ENCODE results near the gene EEF2K. TPM values are rescaled to one million over a fixed set of nuclear protein-coding genes. Genes with fewer than 3 reads are reported as not detected.

Gene EEF2K
- total RNA-seq, 1 donor from 2014 or later = 22.5 TPM

GRCh38 chr16:22264786-22265185, 58.7 kb downstream of the EEF2K start:
- Mint-ChIP-seq H3K4me1 (ENCODE audit: unreplicated experiment) (no peaks in the 10 kb centered on the region), H3K4me3 (no peak overlapping the region), H3K27ac (no peak overlapping the region), H3K36me3 (peaks cover 7% of the 10 kb centered on the region), H3K9me3 (no peaks in the 10 kb centered on the region), H3K27me3 (no peaks in the 10 kb centered on the region)
- DNase-seq (ENCODE audit: extremely low spot score, unreplicated experiment) = no peak
- no peak for TF ChIP-seq CTCF (conservative IDR thresholded peaks at IDR 0.05)

- Mint-ChIP-seq H3K4me3 (no peak overlapping the region), H3K4me1 (ENCODE audit: unreplicated experiment) (no peaks in the 10 kb centered on the region), H3K27ac (no peak overlapping the region), H3K9me3 (no peaks in the 10 kb centered on the region), H3K36me3 (peaks cover 7% of the 10 kb centered on the region), H3K27me3 (no peaks in the 10 kb centered on the region)
- TF ChIP-seq CTCF (conservative IDR thresholded peaks at IDR 0.05) = no peak
- DNase-seq (ENCODE audit: extremely low spot score, unreplicated experiment) = no peak
Measured at GRCh38 chr16:22265351-22265750, 59.3 kb downstream of the EEF2K start.

- H3K36me3 Mint-ChIP-seq = peaks cover 8% of the 10 kb centered on the region
- no peak for TF ChIP-seq CTCF (conservative IDR thresholded peaks at IDR 0.05)
- H3K4me1 Mint-ChIP-seq (ENCODE audit: unreplicated experiment) = no peaks in the 10 kb centered on the region
- no peaks in the 10 kb centered on the region for H3K27me3 Mint-ChIP-seq
- H3K4me3 Mint-ChIP-seq = no peak overlapping the region
- no peak for DNase-seq (ENCODE audit: extremely low spot score, unreplicated experiment)
- no peak overlapping the region for H3K27ac Mint-ChIP-seq
- H3K9me3 Mint-ChIP-seq = no peaks in the 10 kb centered on the region
Measured at GRCh38 chr16:22266546-22266945, 60.5 kb downstream of the EEF2K start.

- no peak for TF ChIP-seq CTCF (conservative IDR thresholded peaks at IDR 0.05)
- no peak for DNase-seq (ENCODE audit: extremely low spot score, unreplicated experiment)
- H3K4me1 Mint-ChIP-seq (ENCODE audit: unreplicated experiment) = no peaks in the 10 kb centered on the region
- H3K27ac Mint-ChIP-seq = no peak overlapping the region
- no peak overlapping the region for H3K4me3 Mint-ChIP-seq
- peaks cover 12% of the 10 kb centered on the region for H3K36me3 Mint-ChIP-seq
- H3K9me3 Mint-ChIP-seq = no peaks in the 10 kb centered on the region
- no peaks in the 10 kb centered on the region for H3K27me3 Mint-ChIP-seq
Measured at GRCh38 chr16:22267764-22268163, 61.7 kb downstream of the EEF2K start.

GRCh38 chr16:22270525-22270924, 64.4 kb downstream of the EEF2K start:
- H3K36me3 Mint-ChIP-seq = peaks cover 12% of the 10 kb centered on the region
- DNase-seq (ENCODE audit: extremely low spot score, unreplicated experiment) = no peak
- no peak overlapping the region for H3K27ac Mint-ChIP-seq
- H3K27me3 Mint-ChIP-seq = no peaks in the 10 kb centered on the region
- H3K4me3 Mint-ChIP-seq = no peak overlapping the region
- no peak for TF ChIP-seq CTCF (conservative IDR thresholded peaks at IDR 0.05)
- H3K9me3 Mint-ChIP-seq = no peaks in the 10 kb centered on the region
- H3K4me1 Mint-ChIP-seq (ENCODE audit: unreplicated experiment) = no peaks in the 10 kb centered on the region
